GM18505 (cell line): ENCODE results near the gene PRR14L.
"Not testable (repeated sequence)": the region's sequence is repeated elsewhere in the genome, so short reads cannot be mapped to it uniquely, and the experiment has no call there.

Experiments used
- ATAC-seq: cut with Tn5 transposase; IDR thresholded peaks from one replicate; pipeline ENCODE4 v1.9.1; 2021; ENCODE audit not compliant: unreplicated experiment
- POLR2A ChIP-seq: IDR thresholded peaks from 4 replicates; pipeline ENCODE4 v1.6.1; 2011; ENCODE audit warnings: borderline replicate concordance; ENCODE audit not compliant: insufficient read depth, insufficient read length; ENCODE audit errors: extremely low read depth

PRR14L gene

GRCh38 chr22:31683181-31684105 lies 66.5 kb downstream of the PRR14L start:
- no peak for ATAC-seq
- TF ChIP-seq POLR2A = no peak

GRCh38 chr22:31682751-31683150 lies 67.2 kb downstream of the PRR14L start:
- no peak for TF ChIP-seq POLR2A

GRCh38 chr22:31681349-31682345 lies 68.3 kb downstream of the PRR14L start:
- ATAC-seq = no peak
- no peak for TF ChIP-seq POLR2A

More at GRCh38 chr22:31682751-31683150, 67.2 kb downstream of the PRR14L start:
- no peak for ATAC-seq

GRCh38 chr22:31680861-31681341 lies 69.0 kb downstream of the PRR14L start:
- ATAC-seq = no peak
- TF ChIP-seq POLR2A = no peak

- ATAC-seq = no peak
- TF ChIP-seq POLR2A = no peak
Observed at GRCh38 chr22:31678748-31679147, 71.2 kb downstream of the PRR14L start.

GRCh38 chr22:31676700-31677099 lies 73.2 kb downstream of the PRR14L start:
- ATAC-seq = no peak
- peak; percentile 68 for TF ChIP-seq POLR2A

GRCh38 chr22:31674219-31674618 lies 75.7 kb downstream of the PRR14L start:
- ATAC-seq = not testable (repeated sequence)

- ATAC-seq = not testable (repeated sequence)
Observed at GRCh38 chr22:31668849-31669248, 81.1 kb downstream of the PRR14L start.

- no peak for ATAC-seq
- no peak for TF ChIP-seq POLR2A
Observed at GRCh38 chr22:31662668-31663037, 87.3 kb downstream of the PRR14L start.

- ATAC-seq = peak; percentile 71
- TF ChIP-seq POLR2A = peak; percentile 81
Observed at GRCh38 chr22:31661851-31662667, 87.9 kb downstream of the PRR14L start, which contains the start of gene PISD. PISD (minus strand) TSS chr22:31662215; CDS start chr22:31662208, 7 bp downstream.

GRCh38 chr22:31660860-31661341 lies 89.0 kb downstream of the PRR14L start:
- not testable (repeated sequence) for ATAC-seq

GRCh38 chr22:31659246-31659645 lies 90.7 kb downstream of the PRR14L start:
- ATAC-seq = no peak

More at GRCh38 chr22:31659246-31659645, 90.7 kb downstream of the PRR14L start:
- TF ChIP-seq POLR2A = no peak
